Ovary (tissue), 9 donors: Measurements from ENCODE around the gene GTPBP3. TPM values are rescaled to one million over a fixed set of nuclear protein-coding genes. Genes with fewer than 3 reads are reported as not detected.

Source experiments
- DNase-seq, 5 donors: peaks; one replicate each; pipeline ENCODE4 v3.0.0-alpha.2; 2019 to 2020
- H3K27ac ChIP-seq, 2 donors: fragments of 200-600 bp; one replicate each; pipeline versions ENCODE4 v1.5.1 to v1.8.0; 2019 to 2022
- H3K27me3 ChIP-seq: fragments of 200-600 bp; one replicate; pipeline ENCODE4 v1.8.0; 2022
- H3K36me3 ChIP-seq: fragments of 200-600 bp; sonication (generic); one replicate; pipeline ENCODE4 v1.5.1; 2019
- H3K4me1 ChIP-seq: one replicate; pipeline ENCODE4 v1.8.1; 2013; ENCODE audit warnings: mild to moderate bottlenecking, moderate library complexity; ENCODE audit not compliant: insufficient read depth
- H3K4me3 ChIP-seq: fragments of 200-600 bp; sonication (generic); one replicate; pipeline ENCODE4 v1.5.1; 2017
- H3K9me3 ChIP-seq, 2 donors: fragments of 200-600 bp in 1 of 2; sonication (generic) in 1 of 2; one replicate each; pipeline versions ENCODE4 v1.5.1 to v1.8.1; 2013 to 2019; ENCODE audit warnings: mild to moderate bottlenecking in 1 of 2, moderate library complexity in 1 of 2
- EP300 ChIP-seq: sonication (generic); formaldehyde crosslinking; IDR thresholded peaks from one replicate; pipeline ENCODE4 v1.6.1; 2017; ENCODE audit warnings: antibody characterized with exemption
- POLR2A ChIP-seq: fragments of 450-650 bp; IDR thresholded peaks from one replicate; pipeline ENCODE4 v1.6.1; 2017; ENCODE audit warnings: antibody characterized with exemption, mild to moderate bottlenecking, moderate library complexity
- WGBS, 3 donors: extraction: QIAGEN DNeasy Blood & Tissue Kit in 1 of 3; methylation state at CpG; one replicate each; pipeline versions ENCODE4 v1.1.5 to v1.1.7; 2013 to 2017; 5-methylcytosine and 5-hydroxymethylcytosine counted together
- intact Hi-C, 4 donors: fragments of 100-400 bp; cut with DNase I; formaldehyde crosslinking; loops; one replicate each; pipeline versions ENCODE4 v1.11.0 to v1.15.1; 2022 to 2023
- polyA plus RNA-seq, 2 donors: library from polyadenylated mRNA; stranded (reverse); fragments of 200-250 nt in 1 of 2; fragments of 350-450 nt in 1 of 2; fragmentation: Illumina TruSeq in 1 of 2; extraction: RNeasy Lipid Tissue Mini Kit (QIAGEN cat#74804) in 1 of 2; gene quantifications; one replicate each; pipeline ENCODE4 v1.2.3, GENCODE V29; 2013 to 2014
- total RNA-seq, 7 donors: library from RNA; depleted of rRNA in 2 of 7; stranded (reverse); fragments of >200 nt in 2 of 7; fragmentation: NEBNext Ultra II Directional in 3 of 7; extraction: Animal tissue kit (Norgen Biotek cat#: 25700) in 3 of 7; gene quantifications; one replicate each; pipeline versions ENCODE4 v1.1.0 to v1.2.4, GENCODE V29; 2016 to 2023
- TF ChIP-seq, protein P1 (sequence below), 3 donors: fragments of 450-650 bp in 2 of 3; fragments of 200-600 bp in 1 of 3; IDR thresholded peaks; one replicate each; pipeline versions ENCODE4 v1.5.1 to v1.8.0; 2016 to 2022; ENCODE audit warnings: antibody characterized with exemption in 3 of 3, mild to moderate bottlenecking in 1 of 3
- donor health status: DM: no; HTN: no; CAD: no; lungs with moderate emphysema.
- donor health status: DM: no; HTN: no; CAD: no.
- donor health status: Bipolar disorder and iron deficiency.
- donor health status: DM: yes; HTN: yes; CAD: no.
- donor health status: DM: no; HTN: no; CAD: no.
- donor health status: DM: yes; HTN: yes; CAD: no.

The GTPBP3 gene
- total and polyA plus RNA-seq, 9 donors = 4.5 to 22.9 (median 16.9) TPM

DNA sequence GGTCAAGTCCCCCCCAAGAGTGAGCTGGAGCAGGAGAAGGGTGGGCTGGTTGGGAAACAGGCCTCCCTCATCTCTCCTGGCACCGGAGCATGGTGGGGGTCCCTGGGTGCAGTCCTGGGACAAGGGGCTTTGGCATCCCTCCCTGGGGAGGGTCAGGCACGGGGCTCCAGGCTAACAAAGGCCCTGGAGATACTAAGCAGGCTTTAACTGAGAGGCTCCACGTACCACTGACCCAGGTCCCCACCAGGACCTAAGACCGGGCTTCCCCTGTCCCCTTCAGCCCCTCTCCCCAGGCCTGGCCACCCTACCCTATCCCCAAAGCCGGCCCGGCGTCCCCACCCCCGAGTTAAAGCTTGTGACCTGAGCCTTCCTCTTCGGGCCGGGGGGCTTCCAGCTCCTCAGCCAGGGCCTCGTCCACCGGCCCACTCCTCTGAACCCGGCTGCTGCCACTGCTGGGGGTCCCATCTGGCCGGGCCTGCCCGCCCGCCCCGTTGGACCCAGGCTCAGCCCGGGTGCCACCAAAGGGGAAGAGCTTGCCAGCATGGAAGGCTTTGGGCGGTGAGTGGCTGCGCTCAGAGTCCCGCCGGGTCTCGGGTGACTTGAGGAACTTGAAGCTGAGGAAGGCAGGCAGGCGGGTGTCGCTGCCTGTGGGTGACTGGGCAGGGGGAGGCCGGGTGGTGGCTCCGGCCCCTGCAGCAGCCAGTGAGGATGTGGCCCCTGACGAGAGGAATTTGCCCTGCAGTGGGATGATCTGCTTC lies 12.8 kb upstream of the GTPBP3 start:
- intact Hi-C loops = no loop called here
- DNase-seq = no peak
- H3K4me3 ChIP-seq = no peak overlapping the region
- H3K27ac ChIP-seq = no peak overlapping the region
- peaks cover 4% of the 10 kb centered on the region for H3K4me1 ChIP-seq
- H3K9me3 ChIP-seq = no peaks in the 10 kb centered on the region
- H3K27me3 ChIP-seq = no peaks in the 10 kb centered on the region
- 86 to 87% (median 87%) methylated on average over 27 to 28 of the region's 28 CpGs for WGBS, 3 donors
- TF ChIP-seq EP300 = no peak
- TF ChIP-seq, protein P1, sequence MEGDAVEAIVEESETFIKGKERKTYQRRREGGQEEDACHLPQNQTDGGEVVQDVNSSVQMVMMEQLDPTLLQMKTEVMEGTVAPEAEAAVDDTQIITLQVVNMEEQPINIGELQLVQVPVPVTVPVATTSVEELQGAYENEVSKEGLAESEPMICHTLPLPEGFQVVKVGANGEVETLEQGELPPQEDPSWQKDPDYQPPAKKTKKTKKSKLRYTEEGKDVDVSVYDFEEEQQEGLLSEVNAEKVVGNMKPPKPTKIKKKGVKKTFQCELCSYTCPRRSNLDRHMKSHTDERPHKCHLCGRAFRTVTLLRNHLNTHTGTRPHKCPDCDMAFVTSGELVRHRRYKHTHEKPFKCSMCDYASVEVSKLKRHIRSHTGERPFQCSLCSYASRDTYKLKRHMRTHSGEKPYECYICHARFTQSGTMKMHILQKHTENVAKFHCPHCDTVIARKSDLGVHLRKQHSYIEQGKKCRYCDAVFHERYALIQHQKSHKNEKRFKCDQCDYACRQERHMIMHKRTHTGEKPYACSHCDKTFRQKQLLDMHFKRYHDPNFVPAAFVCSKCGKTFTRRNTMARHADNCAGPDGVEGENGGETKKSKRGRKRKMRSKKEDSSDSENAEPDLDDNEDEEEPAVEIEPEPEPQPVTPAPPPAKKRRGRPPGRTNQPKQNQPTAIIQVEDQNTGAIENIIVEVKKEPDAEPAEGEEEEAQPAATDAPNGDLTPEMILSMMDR (IDR thresholded peaks at IDR 0.05) = no peak
- TF ChIP-seq POLR2A = no peak
- no peaks in the 10 kb centered on the region for H3K36me3 ChIP-seq

DNA sequence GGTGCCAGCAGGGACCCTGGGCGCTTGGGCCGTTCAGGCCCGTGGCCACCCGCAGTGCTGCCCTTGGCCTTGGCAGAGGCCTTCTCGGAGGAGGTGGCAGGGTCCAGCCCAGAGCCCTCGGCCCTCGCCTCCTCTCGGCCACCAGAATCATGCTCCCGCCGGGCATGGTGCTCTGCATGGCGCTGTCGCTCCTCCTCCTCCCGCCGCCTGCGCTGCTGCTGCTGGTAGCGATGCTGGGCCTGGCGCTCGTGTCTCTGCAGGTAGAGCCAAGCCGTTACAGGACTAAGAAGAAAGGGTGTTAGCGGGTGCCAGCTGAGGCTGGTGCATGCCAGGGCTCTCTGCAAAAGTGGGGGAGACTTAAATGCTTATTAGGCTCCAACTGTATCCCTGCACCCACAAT lies 12.2 kb upstream of the GTPBP3 start:
- Histone ChIP-seq H3K4me3 (no peak overlapping the region), H3K27me3 (no peaks in the 10 kb centered on the region), H3K36me3 (no peaks in the 10 kb centered on the region), H3K4me1 (peaks cover 4% of the 10 kb centered on the region), H3K9me3 (no peaks in the 10 kb centered on the region), H3K27ac (no peak overlapping the region)
- intact Hi-C loops = no loop called here
- TF ChIP-seq, protein P1 (IDR thresholded peaks at IDR 0.05) = no peak
- TF ChIP-seq POLR2A (no peak), EP300 (no peak)
- DNase-seq = no peak
- 91 to 94% (median 93%) methylated on average over 20 of the region's 20 CpGs for whole genome bisulfite sequencing, 3 donors

DNA sequence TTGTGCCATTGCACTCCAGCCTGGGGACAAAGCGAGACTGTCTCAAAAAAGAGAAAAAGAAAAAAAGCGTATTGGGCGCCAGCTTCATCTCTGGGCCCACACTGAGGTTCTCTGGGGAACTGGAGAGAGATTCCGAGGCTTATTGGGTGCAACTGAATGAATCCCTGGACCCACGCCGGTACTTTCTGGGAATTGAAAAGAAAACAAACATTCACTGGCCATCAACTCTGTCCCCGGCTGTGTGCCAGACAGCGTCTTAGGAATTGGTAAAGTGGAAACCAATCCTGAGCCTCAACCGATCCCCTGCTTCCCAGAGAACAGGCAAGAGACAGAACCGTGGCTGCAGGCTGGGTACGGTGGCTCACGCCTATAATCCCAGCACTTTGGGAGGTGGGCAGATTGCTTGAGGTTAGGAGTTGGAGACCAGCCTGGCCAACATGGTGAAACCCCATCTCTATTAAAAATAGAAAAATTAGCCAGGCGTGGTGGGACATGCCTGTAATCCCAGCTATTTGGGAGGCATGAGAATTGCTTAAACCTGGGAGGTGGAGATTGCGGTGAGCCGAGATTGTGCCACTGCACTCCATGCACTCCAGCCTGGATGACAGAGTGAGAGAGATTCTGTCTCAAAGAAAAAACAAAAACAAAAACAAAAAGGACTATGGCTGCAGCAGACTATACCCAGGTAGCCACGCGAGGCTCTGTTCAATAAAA lies 11.3 kb upstream of the GTPBP3 start:
- Histone ChIP-seq H3K9me3 (no peaks in the 10 kb centered on the region), H3K4me3 (no peak overlapping the region), H3K27ac (no peak overlapping the region), H3K36me3 (no peaks in the 10 kb centered on the region), H3K4me1 (peaks cover 4% of the 10 kb centered on the region), H3K27me3 (no peaks in the 10 kb centered on the region)
- DNase-seq = no peak
- TF ChIP-seq, protein P1 (IDR thresholded peaks at IDR 0.05) = no peak
- TF ChIP-seq POLR2A (no peak), EP300 (no peak)
- intact Hi-C loops = no loop called here
- 84 to 89% (median 88%) methylated on average over 17 of the region's 17 CpGs for WGBS, 3 donors

DNA sequence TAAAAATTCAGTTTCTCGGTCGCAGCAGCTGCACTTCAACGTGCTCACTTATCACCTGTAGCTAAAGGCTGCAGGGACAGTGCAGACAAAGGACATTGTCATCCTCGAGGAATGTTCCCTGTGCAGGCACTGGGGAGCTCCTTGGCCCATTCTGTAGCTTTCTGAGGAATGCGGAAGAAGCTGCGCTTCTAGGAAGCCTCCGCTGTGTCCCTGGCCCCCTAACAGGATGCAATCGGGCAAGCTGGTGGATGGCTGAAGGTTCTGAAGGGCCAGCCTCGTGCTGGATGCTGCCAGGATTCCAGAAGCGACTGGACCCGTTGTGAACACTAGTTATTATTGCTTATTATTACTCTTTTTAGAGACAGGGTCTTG lies 10.8 kb upstream of the GTPBP3 start:
- Histone ChIP-seq H3K36me3 (no peaks in the 10 kb centered on the region), H3K27me3 (no peaks in the 10 kb centered on the region), H3K27ac (no peak overlapping the region), H3K9me3 (no peaks in the 10 kb centered on the region), H3K4me1 (peaks cover 4% of the 10 kb centered on the region), H3K4me3 (no peak overlapping the region)
- WGBS, 3 donors = 81 to 85% (median 85%) methylated on average over 11 of the region's 11 CpGs
- DNase-seq = no peak
- TF ChIP-seq POLR2A (no peak), EP300 (no peak)
- TF ChIP-seq, protein P1 (IDR thresholded peaks at IDR 0.05) = no peak
- intact Hi-C loops = no loop called here
